IPS-NIHi7 (cell line): Measurements from ENCODE around the gene ASTN2.
"Not testable (repeated sequence)": the region's sequence is repeated elsewhere in the genome, so short reads cannot be mapped to it uniquely, and the experiment has no call there.

Source experiments
- DNase-seq: peaks from one replicate; pipeline ENCODE4 v3.0.0; 2012; ENCODE audit warnings: mixed read lengths; ENCODE audit errors: extremely low spot score

ASTN2 gene

GRCh38 chr9:116703634-116704033 lies 711.2 kb downstream of the ASTN2 start:
- no peak for DNase-seq

DNA sequence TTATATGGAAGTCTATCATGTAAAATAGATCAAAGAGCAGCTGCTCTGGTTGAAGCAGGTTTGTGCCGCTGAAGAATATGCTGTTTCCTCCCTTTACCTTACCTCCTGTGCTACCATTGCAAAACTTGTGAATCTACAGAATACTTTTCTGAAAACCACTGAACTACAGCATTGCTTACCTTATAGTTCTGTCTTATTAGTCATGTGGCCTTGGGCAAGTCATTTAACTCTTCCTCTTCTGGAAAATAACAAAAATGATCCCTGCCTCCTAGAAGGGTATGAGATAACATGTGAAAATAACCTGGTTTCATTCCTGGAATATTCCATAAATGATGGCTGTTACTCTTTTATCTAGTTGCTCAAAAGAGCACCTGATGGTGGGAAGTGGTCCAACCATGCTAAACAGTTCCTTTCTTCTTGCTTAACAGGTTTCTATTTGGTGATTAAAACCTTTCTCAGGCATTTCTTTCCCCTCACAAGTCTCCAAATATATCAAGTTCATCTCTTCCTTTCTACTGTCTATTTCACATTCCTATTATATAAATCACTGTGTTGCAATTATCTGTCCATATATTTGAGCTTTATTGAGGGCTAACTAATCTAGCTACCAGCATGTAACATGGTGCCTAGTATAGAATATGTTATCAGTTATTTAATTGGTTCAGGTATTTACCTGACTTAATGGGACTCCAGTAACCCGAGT lies 712.8 kb downstream of the ASTN2 start:
- no peak for DNase-seq

DNA sequence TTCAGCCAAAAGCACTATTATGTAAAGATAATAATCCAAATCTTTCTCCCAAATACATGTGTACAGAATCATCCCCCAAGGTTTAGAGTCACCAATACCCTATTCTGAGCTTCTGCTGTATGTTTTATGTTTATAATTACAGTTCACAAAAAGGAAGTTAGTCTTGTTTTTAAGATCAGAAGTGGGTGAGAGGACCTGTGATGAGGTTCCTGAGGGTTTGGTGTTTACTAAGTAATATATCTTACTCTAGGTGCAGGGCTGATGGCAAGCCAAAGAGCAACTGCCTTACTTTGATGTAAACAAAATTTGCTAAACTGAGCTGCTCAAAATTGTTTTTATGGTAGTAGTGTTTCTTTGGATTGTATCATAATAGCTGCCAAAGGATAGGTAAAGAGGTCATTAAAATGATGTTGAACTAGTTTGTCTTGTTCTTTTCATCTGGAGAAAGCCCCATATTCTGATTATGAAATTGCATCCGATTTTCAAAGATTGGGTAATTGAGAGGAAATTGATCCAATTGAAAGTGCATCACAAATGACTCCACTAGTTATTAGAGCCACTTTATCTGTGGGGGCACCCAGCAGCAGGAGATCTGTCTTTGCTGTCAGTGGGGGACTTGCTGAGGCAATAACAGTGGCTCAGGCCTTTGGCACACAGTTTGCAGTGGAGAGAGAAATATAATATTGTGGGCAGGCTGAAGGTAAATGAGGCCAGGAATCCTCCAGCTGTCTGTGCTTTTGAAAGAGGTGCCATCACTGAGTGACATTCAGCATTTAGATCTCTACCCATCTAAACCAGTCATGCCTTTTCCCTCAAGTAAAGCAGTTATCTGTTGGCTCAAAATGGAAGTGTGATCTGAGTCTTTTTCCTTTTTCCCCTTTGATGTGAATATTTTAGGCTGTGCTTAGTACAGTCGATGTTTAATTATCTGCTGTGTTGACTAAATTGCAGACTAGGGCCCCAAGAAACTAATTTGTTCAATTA lies 713.7 kb downstream of the ASTN2 start:
- DNase-seq: no peak

DNA sequence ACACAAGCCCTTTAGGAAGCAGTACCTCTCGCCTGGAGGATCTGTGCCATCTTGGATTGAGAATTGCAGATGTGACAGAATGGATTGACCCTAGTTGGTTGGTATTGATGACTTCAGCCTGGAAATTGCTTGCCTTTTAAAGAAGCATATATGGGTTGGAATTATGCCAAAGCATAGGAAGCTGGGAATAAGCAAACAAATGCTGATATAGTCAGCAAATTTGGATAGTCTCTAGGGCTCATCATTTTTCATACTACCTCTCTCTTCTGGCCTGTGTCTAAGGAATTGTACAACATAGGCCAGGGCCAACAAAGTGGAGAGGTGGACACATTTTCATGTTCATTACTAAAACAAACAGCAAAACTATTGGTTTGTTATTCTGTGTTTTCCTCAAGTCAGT lies 714.6 kb downstream of the ASTN2 start:
- DNase-seq: no peak

GRCh38 chr9:116697887-116698286 lies 717.0 kb downstream of the ASTN2 start:
- DNase-seq: no peak

GRCh38 chr9:116697362-116697761 lies 717.5 kb downstream of the ASTN2 start:
- DNase-seq: no peak

- DNase-seq: no peak
Measured at GRCh38 chr9:116695438-116695837, 719.4 kb downstream of the ASTN2 start.

- DNase-seq: no peak
Measured at GRCh38 chr9:116694785-116695291, 720.0 kb downstream of the ASTN2 start.

GRCh38 chr9:116693233-116693731 lies 721.6 kb downstream of the ASTN2 start:
- DNase-seq: no peak

- DNase-seq: no peak
Measured at GRCh38 chr9:116692616-116693015, 722.2 kb downstream of the ASTN2 start.

GRCh38 chr9:116691607-116692006 lies 723.2 kb downstream of the ASTN2 start:
- DNase-seq: no peak

DNA sequence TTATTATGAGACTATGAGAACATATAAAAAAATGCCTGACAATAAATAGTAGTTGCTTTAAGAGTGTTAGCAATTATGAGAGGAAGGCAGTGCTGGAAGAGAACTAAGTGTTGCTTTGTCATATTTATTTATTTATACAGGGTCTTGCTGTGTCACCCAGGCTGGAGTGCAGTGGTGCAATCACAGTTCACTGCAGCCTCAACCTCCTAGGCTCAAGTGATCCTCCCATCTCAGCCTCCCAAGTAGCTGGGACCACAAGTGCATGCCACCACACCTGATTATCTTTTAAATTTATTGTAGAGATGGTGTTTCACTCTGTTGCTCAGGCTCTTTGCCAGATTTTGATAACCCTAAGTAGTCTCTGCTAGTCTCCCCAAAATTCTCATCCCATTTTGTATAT lies 724.1 kb downstream of the ASTN2 start:
- not testable (repeated sequence) for DNase-seq

DNA sequence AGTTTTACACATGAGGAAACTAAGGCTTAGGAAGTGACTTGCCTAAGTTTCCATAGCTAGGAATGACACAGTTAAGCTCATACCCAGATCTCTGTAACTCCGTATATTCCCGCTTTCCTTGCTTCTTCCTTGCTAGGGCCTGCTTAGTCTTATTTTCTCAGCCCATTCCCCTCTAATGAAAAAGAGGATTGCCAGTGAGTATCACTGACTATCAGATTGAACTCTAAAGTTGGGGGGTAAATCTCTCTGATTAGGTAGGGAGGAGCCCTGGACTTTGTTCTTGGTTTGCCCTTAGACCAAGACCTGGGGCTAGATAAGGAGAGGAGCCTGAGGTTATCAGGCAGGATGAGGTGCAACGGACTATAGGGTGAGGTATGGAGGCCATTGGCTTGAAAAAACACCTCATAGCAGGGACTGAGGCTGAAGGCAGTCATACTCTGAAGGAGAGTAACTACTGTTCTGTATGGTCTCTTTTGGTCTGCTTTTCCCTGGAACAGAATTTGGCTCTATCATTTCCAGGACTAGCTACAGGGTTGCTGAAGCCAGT lies 725.3 kb downstream of the ASTN2 start:
- no peak for DNase-seq

- DNase-seq: no peak
Measured at GRCh38 chr9:116688806-116689485, 725.9 kb downstream of the ASTN2 start.

GRCh38 chr9:116687754-116688135 lies 727.1 kb downstream of the ASTN2 start:
- peak; percentile 25 for DNase-seq

DNA sequence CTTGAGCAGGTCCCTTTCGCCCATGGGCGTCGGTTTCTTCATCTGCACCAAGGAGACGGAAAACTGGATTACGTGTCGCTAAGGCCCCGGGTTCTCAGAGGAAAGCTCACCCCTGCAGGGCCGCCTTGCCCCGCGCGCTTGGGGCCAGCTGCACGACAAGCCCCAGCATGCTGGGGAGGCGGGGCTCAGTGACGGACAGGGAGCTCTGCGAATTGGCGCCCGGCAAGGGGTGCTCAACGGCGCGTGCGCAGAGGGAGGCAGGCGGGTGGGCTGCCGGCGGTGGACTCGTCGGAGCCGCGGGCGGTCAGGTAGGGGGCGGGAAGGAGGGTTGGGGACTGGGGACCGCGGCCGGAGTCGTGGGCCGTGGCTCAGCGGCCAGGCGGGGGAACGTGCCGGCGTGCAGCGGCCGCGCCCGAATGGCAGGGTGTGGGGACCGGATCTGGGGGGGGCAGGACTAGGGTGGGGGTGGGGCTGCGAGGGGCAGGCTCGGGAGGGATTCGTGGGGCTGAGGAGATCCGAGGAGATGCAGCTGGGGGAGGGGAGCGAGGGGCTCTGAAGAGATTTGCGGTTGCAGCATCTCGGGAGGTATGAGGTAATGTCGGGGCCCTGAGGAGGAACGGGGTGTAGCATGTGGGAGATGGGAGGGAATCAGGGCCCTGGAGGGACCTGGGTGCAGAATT lies 727.6 kb downstream of the ASTN2 start, which contains the start of gene TRIM32:
Gene TRIM32, plus strand, starts transcription at position 232 of the 680 bp plus-strand sequence. CDS start 10,438 bp downstream, outside the sequence.
- peak; percentile 99 for DNase-seq

GRCh38 chr9:116686693-116687073 lies 728.2 kb downstream of the ASTN2 start:
- peak; percentile 18 for DNase-seq

DNA sequence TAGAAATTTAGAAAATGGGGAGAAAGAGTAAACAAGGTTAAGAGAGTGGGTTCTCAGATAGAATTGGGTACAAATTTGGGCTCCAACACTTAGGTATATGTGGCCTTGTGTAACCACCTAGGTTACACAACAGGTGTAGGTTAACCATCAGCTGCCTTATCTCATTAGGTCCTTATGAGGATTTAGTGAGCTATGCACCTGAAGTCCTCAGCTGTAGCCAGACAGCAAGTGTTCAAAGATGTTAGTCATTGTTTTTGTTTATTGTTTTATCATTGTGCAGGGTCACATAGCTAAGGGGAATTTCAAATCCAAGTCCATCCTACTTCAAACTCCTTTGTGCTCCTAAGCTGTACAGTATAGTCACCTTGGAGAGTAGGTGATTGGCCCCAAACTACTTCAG lies 728.7 kb downstream of the ASTN2 start:
- DNase-seq: no peak

- no peak for DNase-seq
Measured at GRCh38 chr9:116685166-116685565, 729.7 kb downstream of the ASTN2 start.

GRCh38 chr9:116683535-116683934 lies 731.3 kb downstream of the ASTN2 start:
- no peak for DNase-seq
